HG03045 (cell line): ENCODE results near the gene SPATS2.

ENCODE experiments used
- ATAC-seq: cut with Tn5 transposase; IDR thresholded peaks from one replicate; pipeline ENCODE4 v1.9.1; 2021; ENCODE audit warnings: mild to moderate bottlenecking, moderate library complexity; ENCODE audit not compliant: unreplicated experiment

Gene SPATS2

DNA sequence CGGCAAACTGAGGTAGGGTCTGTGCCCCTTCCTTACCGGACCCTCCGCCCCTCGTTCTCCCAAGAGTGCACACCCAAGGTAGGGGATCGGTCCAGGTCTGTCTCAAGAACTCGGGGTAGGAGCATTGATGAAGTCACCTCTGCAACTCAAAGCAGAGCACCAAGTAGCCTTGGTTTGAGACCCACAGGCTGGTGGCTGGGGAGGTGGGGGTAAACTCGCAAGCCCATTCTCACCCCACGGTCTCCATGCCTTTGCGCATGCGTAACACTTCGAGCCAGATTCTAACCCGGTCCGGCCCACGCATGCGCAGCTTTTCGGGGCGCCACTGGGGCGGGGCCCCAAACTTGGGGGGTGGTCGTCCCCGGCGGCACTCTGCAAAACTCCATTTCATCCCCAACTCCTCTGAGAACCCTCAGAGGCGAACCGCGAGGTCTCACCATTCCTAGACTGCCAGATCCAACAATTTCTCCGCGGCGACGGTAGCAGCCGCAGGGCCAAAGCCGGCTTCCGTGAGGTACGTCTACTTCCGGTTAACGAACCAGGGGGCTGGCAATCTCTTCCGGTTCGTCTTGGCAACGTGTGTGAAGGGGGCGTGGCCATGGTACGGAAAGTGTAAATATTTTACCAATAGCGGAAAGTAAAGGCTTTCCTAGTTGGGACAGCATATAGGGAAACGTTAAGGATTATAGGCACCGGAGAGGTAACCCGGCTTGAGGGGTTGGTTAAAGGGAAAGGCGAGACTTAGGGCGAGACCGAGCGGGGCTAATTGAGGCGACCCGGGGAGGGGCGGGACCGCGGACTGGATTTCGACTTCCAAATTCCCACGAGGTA, 200.6 kb downstream of the SPATS2 start, which contains the start of gene MCRS1:
MCRS1 (minus strand) TSS at position 532 of the 831 bp plus-strand sequence. CDS start 1,411 bp downstream, outside the sequence.
- ATAC-seq = peak; percentile 83

DNA sequence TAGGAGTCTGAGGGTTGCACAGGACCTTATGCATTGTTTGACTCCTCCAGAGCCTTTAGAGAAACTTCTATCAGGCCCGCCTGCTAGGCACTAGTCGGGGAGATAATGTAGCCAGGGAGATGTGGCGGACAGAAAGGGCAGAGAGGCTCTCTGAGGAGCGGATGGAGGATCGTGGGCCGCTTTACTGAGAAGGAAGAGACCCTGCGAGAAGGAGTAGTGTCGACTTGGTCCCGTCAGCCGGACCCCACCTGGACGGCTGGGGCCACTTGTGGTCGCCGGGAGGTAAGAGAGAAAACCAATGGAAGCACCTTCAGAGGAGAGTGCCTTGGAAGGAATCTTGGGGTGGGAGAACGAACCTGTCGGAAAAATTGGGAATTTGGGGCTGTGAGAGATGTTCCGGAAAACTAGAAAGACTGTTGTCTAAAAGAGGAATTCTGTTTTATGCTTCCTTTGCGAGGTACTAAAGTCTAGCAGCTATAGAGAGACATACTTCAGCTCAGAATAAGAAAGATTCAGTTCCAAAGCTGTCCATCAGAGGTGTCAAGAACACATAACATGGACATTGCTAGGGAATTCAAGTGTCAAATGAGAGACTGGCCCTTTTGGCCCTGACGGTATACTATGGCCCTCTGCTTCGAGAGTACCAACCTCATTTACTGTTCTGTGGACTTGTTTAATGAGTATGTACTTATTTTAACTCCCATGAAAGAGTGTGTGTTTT, 201.3 kb downstream of the SPATS2 start:
- no peak for ATAC-seq
